OCI-LY7 (cell line): Measurements from ENCODE around the gene FNDC5.

Experiments
- CTCF ChIP-seq: fragments of 200-600 bp; sonication (generic); conservative IDR thresholded peaks from 2 replicates; pipeline ENCODE4 v1.5.1; 2014; ENCODE audit warnings: mild to moderate bottlenecking, antibody characterized with exemption, low read length, moderate library complexity, mixed read lengths
- EZH2phosphoT487 ChIP-seq: fragments of 200-600 bp; sonication (generic); IDR thresholded peaks from 2 replicates; pipeline ENCODE4 v1.6.1; 2018; ENCODE audit warnings: low read depth, borderline replicate concordance, mild to moderate bottlenecking, mixed run types, antibody characterized with exemption, low read length, moderate library complexity, mixed read lengths

GRCh38 chr1:32888134-32888533, 17.4 kb upstream of the FNDC5 start:
- TF ChIP-seq CTCF (no peak), EZH2phosphoT487 (no peak)
